Activated naive CD4-positive, alpha-beta T cell treated with anti-CD3 and anti-CD28 coated beads, Interleukin-2, amount 50 U/mL, for 24 hours (primary cell): ENCODE data around the gene ASB6.

Experiments used
- H3K27ac Mint-ChIP-seq: one replicate; pipeline ENCODE4 v1.8.0; 2021; ENCODE audit warnings: mild to moderate bottlenecking, mixed read lengths
- H3K27me3 Mint-ChIP-seq: one replicate; pipeline ENCODE4 v1.8.0; 2021; ENCODE audit warnings: mixed read lengths
- H3K36me3 Mint-ChIP-seq: one replicate; pipeline ENCODE4 v1.8.0; 2021; ENCODE audit warnings: mixed read lengths
- H3K4me1 Mint-ChIP-seq: one replicate; pipeline ENCODE4 v1.8.0; 2021; ENCODE audit warnings: mixed read lengths
- H3K4me3 Mint-ChIP-seq: one replicate; pipeline ENCODE4 v1.8.0; 2021; ENCODE audit warnings: mild to moderate bottlenecking, mixed read lengths
- H3K9me3 Mint-ChIP-seq: one replicate; pipeline ENCODE4 v1.8.0; 2021; ENCODE audit warnings: mixed read lengths

ASB6 gene

DNA sequence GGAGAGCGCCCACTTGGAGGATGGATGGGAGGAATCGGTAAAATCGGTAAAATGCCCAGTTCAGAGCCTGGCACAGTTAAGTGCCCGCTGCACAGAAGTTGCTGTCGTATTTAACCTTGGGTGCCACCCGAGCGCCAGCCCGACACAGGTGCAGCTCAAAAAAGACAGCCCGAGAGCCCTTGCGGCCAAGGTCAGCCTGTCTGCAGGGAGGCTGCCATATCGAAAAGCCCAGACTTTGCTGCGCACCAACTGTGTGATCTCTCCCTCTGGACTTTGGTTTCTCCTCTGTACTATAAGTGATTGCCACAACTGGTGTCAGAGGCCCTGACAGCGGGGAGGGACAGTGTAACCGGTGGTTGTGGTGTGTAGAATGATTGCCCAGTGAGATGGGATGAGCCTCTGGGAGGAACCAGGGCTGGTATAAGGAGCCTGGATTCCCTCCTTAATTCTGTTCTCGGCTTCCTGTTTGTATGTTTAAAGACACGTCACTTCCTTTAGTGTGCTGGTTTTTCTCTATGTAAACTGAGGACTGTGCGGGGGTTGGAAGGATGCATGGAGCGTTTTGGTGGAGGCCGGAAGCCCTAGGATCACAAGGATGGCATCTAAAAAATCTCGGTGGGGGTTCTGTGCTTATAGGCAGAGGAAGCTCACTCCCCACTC lies 15.2 kb downstream of the ASB6 start:
- Mint-ChIP-seq H3K27me3 (peaks cover 3% of the 10 kb centered on the region), H3K9me3 (no peaks in the 10 kb centered on the region), H3K27ac (peak overlapping the region; percentile 98), H3K36me3 (peaks cover 3% of the 10 kb centered on the region), H3K4me3 (peak overlapping the region; percentile 92), H3K4me1 (peaks cover 66% of the 10 kb centered on the region)

DNA sequence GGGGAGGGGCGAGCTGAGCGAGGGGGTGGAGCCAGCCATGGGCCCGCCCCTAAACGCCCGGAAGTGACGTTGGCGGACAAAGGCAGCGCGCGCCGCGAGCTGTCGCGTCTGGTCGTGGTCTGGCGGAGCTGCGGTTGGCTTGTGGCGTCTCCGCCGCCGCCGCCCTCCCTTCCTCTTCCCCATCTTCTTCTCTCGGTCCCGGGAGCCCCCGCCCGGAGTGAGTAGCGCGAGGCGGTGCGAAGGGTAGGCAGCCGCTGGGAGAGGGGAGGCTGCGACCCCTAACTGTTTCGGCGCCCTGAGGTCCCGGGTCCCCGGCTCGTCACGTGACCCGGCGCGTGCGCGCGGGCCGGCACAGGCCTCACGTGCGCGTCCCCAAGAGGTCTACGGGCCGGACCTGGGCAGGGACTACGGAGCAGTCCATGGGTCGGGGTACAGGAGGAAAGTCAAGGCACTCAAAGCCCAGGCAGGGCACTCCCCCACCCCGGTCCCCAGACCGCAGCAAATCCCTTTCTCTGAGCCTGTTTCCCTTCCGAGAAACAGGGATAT lies 15.8 kb downstream of the ASB6 start, which contains the start of gene NTMT1:
TSS of gene NTMT1 (plus strand) at position 85 of the 546 bp plus-strand sequence. CDS start 6,541 bp downstream, outside the sequence.
- Mint-ChIP-seq H3K36me3 (peaks cover 3% of the 10 kb centered on the region), H3K9me3 (no peaks in the 10 kb centered on the region), H3K4me1 (peaks cover 60% of the 10 kb centered on the region), H3K4me3 (peak within 1 kb of the TSS; percentile 92), H3K27ac (peak within 1 kb of the TSS; percentile 98), H3K27me3 (peaks cover 5% of the 10 kb centered on the region)

DNA sequence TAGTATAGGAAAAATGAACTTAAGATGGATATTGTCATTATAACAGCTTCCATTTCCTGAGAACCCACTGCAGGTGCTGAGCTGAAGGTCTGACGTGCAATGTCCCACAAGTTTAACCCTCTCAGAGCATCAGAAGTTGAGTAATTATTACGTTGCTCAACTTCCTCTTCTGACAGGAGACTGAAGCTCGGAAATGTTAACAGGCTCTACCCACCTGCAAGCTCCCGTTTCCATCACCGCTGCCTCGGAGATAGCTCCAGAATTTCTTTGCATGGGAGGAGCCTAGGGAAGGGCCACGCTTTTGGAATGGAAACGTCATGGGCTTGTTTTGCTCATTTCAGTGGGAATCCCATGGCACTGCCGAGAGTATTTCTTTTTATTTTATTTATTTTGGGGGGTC lies 17.0 kb downstream of the ASB6 start:
- no peaks in the 10 kb centered on the region for H3K9me3 Mint-ChIP-seq
- H3K36me3 Mint-ChIP-seq, result peaks cover 3% of the 10 kb centered on the region
- H3K27ac Mint-ChIP-seq, result peak overlapping the region; percentile 65
- peak overlapping the region; percentile 83 for H3K4me3 Mint-ChIP-seq
- peaks cover 9% of the 10 kb centered on the region for H3K27me3 Mint-ChIP-seq
- peaks cover 48% of the 10 kb centered on the region for H3K4me1 Mint-ChIP-seq

DNA sequence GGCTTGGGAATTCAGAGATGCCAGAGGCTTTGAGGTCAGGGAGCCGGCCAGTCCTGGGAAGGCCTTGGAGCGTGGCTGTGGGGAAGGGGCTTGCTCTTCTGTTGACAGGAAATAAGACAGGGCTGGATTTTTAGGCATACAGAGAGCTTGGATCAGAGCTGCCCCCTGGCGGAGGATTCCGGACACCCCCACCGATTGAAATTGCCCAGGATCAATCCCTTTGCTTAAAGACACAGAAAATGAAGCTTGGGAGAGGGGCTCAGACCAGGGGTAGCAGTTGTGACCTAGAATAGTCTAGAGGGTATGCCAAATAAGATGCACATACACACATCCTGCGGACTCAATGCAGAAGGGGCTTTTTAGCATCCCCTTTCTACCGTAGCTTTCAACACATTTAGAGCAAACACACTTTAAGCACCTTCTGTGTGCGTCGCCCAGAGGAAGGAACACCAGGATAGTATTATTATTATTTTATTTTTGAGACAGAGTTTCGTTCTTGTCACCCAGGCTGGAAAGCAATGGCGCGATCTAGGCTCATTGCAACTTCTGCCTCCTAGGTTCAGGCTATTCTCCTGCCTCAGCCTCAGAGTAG lies 17.7 kb downstream of the ASB6 start:
- H3K36me3 Mint-ChIP-seq, result peaks cover 3% of the 10 kb centered on the region
- H3K4me1 Mint-ChIP-seq, result peaks cover 42% of the 10 kb centered on the region
- H3K27ac Mint-ChIP-seq, result no peak overlapping the region
- H3K9me3 Mint-ChIP-seq, result no peaks in the 10 kb centered on the region
- H3K27me3 Mint-ChIP-seq, result peaks cover 11% of the 10 kb centered on the region
- peak overlapping the region; percentile 64 for H3K4me3 Mint-ChIP-seq

DNA sequence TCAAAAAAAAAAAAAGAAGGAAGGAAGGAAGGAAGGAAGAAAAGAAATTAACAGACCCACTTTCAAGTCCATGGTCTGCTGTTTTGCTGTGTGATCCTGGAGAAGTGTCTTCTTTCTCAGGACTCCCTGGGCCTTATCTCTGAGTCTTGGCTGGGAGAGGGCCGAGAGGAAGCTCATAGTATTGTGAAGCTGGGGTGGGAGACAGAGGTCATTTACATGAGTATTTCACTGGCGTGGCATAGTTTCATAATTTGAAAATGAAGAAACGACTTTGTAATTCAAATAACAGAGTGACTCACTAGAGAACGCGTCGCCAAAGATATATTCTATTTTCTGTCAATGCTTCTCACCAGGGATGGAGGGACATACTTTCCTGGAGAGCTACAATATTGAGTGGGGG lies 18.6 kb downstream of the ASB6 start:
- H3K9me3 Mint-ChIP-seq, result no peaks in the 10 kb centered on the region
- H3K4me3 Mint-ChIP-seq, result no peak overlapping the region

DNA sequence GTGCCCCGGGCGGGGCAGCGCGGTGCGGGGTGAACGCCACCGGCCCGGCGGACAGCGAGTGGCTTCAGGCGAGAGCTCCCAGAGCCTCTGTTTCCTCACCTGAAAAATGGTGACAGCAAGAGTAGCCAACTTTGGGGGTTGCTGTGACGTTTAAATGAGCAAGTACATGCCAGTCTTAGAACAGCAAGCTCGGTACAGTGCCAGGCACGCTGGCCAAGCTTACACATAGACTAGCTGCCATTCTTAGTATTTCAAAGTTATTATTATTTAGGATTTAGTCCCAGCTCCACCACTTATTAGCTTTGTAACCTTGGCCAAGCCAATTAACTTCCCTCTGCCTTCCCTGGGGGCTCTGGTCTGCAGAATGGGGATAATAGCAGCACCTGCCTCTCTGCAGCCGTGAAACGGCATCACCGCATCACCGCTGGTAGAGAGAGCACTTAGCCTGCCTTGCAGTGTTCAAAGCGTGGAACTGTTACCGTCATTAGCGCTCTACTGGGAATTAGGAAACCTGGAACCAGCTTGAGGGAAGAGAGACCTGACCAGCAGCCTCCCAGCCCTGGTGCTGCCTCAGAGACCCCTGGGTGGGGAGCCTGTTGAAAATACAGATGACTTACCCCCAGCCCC lies 21.2 kb downstream of the ASB6 start, which contains the start of gene C9orf50:
TSS of gene C9orf50 (minus strand) at position 433 of the 627 bp plus-strand sequence. CDS start 527 bp downstream, outside the sequence.
- Mint-ChIP-seq H3K4me1 (peaks cover 19% of the 10 kb centered on the region), H3K36me3 (no peaks in the 10 kb centered on the region), H3K27ac (no peak within 1 kb of the TSS), H3K4me3 (peak within 1 kb of the TSS; percentile 51), H3K9me3 (no peaks in the 10 kb centered on the region), H3K27me3 (peaks cover 15% of the 10 kb centered on the region)

More for the DNA sequence above, 18.6 kb downstream of the ASB6 start:
- Mint-ChIP-seq H3K4me1 (peaks cover 34% of the 10 kb centered on the region), H3K27me3 (peaks cover 15% of the 10 kb centered on the region), H3K36me3 (peaks cover 3% of the 10 kb centered on the region), H3K27ac (peak overlapping the region; percentile 74)

DNA sequence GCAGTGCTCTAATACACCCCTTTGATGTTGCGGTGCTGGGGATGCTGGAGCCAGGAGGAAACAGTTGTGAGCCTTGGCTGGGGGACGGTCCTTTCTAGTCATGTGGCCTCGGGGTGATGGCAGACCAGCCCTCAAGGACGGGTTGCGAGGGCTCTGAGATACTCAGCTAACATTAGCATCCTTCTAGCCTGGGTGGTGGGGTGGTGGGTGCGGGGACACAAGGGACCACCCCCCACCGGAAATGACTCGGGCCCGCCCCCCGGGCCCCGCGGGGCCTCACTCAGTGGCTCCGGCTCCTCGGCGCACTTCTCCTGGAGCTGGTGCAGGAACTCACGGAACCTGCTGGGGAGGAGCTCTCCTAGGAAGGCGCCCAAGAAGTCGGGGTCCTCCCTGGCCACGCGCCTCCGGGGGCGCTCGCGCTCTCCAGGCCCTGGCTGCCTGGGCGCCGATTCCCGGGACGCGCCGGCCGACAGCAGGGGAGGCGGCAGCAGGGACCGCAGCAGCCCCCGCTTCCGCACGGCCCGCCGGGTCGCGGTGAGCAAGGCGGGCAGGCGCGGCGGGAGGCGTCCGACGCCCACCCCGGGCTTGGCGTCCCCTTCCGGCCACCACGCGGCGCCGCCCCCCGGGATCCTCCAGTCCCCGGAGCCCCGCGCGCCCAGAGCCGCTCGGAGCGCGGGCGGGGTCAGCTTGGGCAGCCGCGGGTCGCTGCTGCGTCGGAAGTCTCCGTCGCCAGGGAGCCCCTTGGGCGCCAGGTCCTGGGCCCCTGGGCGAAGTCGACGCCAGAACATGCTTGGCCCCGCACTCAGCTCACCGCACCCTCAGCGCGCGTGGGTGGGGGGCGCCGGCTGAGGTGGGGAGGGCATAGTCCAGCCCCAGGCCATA lies 21.9 kb downstream of the ASB6 start:
- H3K4me3 Mint-ChIP-seq, result no peak overlapping the region
- no peaks in the 10 kb centered on the region for H3K9me3 Mint-ChIP-seq
- no peaks in the 10 kb centered on the region for H3K36me3 Mint-ChIP-seq
- H3K27me3 Mint-ChIP-seq, result peaks cover 15% of the 10 kb centered on the region
- no peak overlapping the region for H3K27ac Mint-ChIP-seq
- peaks cover 16% of the 10 kb centered on the region for H3K4me1 Mint-ChIP-seq

DNA sequence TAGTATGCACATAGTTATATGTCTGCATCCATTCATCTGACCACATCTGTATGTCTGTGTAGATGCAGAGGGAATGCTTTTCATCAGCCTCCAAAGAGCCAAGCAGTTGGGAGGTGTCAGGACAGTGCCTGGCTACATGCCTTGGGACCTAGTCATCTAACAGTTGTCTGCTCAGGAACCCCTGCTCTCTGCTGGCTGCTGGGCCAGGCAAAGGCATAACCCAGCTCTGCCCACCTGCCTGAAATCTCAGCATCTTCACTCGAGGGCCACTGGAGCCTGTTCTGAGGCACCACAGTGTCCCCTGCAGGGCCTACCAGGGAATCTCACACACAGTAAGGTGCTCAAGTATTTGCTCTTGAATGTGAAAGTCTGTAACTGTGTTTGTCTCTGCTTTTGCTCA lies 24.8 kb downstream of the ASB6 start:
- Mint-ChIP-seq H3K36me3 (no peaks in the 10 kb centered on the region), H3K9me3 (no peaks in the 10 kb centered on the region), H3K4me1 (no peaks in the 10 kb centered on the region), H3K27me3 (peaks cover 12% of the 10 kb centered on the region), H3K4me3 (no peak overlapping the region), H3K27ac (no peak overlapping the region)

DNA sequence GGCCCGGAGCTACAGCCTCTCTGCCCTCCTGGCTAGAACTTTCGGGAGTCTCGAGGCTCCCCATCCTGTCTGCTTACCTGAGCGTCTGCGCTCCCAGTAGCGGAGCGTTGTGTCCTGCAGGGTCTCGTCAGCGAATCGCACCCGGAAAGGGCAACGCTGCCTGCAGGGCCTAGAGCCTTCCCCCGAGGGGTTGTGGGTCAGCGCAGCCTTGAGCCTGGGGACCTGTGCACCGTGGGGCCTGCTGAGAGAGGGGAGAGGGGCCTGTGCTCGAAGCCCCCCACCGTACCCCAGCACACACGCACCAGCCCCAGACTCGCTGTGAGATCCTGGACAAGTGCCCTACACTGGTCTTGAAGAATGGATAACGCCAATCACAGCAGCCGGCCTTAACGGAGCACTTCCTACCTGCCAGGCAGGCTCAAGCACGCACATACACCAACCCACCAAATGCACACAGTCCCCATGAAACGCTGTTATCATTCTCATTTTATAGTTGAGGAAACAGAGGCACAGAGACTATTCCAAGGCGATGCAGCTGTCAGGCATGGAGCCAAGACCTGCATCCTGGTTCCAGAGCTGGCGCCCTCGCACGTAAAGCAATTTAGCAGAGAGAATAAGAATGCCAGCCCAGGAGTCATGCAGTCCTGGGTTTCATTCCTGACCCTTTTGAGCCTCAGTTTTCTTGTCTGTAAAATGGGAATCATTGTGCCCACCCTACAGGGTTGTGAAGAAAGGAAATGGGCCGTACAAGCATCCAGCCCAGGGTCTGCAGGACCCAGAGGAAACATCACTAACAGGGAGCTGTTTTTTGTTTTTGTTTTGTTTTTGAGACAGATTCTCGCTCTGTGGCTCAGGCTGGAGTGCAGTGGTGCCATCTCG lies 26.3 kb downstream of the ASB6 start:
- peaks cover 7% of the 10 kb centered on the region for H3K4me1 Mint-ChIP-seq
- H3K4me3 Mint-ChIP-seq, result no peak overlapping the region
- H3K36me3 Mint-ChIP-seq, result no peaks in the 10 kb centered on the region
- no peaks in the 10 kb centered on the region for H3K9me3 Mint-ChIP-seq
- H3K27me3 Mint-ChIP-seq, result peaks cover 5% of the 10 kb centered on the region
- H3K27ac Mint-ChIP-seq, result no peak overlapping the region

DNA sequence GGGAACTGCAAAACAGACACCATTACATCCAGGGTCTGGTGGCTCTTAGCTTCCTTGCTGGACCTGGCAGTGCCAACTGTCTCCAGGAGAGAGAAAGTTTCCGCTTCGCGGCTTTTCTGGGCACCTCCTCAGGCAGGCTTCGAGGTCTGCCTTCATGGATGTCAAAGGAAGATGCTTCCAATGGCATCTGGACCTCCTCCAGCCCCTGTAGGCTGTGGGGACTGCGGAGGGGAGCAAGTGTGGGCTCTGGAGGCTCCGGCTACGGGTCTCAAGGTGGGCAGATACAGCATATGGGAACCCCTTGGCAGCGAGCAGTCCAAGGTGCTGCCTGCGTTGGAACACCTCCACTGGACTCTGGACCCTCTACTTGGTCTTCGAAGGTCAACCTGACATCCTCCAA lies 27.0 kb downstream of the ASB6 start:
- no peak overlapping the region for H3K4me3 Mint-ChIP-seq

DNA sequence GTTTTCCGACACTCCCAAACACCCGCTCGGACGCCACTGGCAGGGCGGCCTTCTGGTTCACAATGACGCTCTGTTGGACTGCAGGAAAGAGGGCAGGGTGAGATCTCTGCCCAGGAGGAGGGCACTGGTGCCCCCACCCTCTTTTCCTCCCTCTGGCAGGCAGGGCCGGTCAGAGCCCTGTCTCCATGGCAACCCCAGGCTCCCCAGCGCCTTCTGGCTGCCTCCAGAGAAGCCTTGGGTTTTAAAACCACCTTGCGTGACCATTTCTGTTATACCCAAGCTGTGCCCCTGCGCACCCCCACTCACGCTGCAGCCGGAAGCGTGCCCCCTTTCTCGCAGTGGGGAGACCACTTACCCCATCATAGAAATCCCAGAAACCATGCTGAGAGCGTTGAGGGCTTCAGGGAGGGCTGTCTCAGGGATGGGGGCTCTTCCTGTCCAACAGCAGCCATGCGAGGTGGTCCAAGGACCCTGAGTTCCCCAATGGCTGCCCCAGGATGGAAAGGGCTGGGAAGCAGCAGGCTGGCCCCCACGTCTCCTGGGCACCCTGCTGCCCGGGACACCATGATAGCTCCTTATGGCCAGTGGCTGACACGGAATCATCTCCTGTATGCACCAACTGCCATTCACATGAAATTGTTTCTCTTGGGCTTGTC lies 28.3 kb downstream of the ASB6 start:
- H3K36me3 Mint-ChIP-seq, result no peaks in the 10 kb centered on the region
- no peaks in the 10 kb centered on the region for H3K9me3 Mint-ChIP-seq
- H3K4me3 Mint-ChIP-seq, result no peak overlapping the region
- H3K27me3 Mint-ChIP-seq, result no peaks in the 10 kb centered on the region
- H3K27ac Mint-ChIP-seq, result no peak overlapping the region
- peaks cover 15% of the 10 kb centered on the region for H3K4me1 Mint-ChIP-seq

More for the DNA sequence above, 27.0 kb downstream of the ASB6 start:
- no peak overlapping the region for H3K27ac Mint-ChIP-seq
- no peaks in the 10 kb centered on the region for H3K9me3 Mint-ChIP-seq
- peaks cover 5% of the 10 kb centered on the region for H3K27me3 Mint-ChIP-seq
- no peaks in the 10 kb centered on the region for H3K36me3 Mint-ChIP-seq
- H3K4me1 Mint-ChIP-seq, result peaks cover 8% of the 10 kb centered on the region

DNA sequence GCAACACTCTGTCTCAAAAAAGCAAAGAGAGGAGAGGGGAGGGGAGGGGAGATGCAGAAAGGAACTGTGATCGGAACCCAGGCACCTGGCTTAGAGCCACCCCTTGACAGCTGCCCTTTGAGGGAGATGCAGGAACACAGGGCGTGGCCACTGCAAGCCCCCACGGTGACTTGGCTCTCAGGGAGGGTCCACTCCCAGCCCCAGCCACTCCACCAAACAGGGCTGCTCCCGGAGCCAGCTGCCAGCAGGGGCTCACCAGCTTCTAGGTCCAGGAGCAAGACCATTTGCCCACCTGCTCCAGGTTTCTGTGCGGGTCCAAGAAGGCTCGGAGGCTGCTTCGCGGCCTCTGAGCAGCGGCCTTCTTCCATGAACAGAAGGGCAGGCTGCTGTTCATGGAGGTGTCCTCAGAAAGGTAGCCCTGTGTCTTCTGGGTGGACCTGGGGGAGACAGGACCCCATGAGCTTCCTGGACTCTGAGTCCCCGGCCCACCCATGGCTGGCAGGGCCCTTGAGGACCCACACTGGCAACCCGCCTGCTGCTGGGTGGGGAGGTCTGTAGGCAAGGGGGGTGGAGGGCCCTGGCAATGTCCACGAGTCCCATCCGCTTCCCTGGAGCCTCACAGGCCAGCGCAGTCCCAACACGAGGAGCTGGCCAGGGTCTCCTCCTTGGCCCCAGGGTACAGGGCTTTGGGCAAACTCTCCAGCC lies 29.0 kb downstream of the ASB6 start:
- no peak overlapping the region for H3K27ac Mint-ChIP-seq
- H3K4me1 Mint-ChIP-seq, result peaks cover 20% of the 10 kb centered on the region

DNA sequence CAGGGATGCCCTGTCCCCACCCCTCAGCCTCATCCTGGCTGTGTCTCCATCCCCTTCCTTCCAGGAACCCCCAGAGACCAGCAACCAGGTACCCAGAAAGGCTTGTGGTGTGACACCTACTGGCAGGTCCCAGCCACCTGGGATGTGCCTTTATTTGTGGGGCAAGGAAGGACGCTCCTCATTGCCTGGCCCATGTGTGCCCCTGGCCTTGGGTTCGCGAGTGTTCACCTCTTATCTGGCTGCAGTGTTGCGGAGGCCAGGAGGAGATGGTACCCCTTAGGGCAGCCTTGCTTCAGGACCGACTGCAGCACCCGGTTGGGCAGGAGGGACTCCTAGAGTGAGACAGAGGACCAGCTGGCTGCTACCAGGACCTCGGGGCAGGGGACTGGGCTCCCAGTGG lies 29.8 kb downstream of the ASB6 start:
- Mint-ChIP-seq H3K9me3 (no peaks in the 10 kb centered on the region), H3K27ac (no peak overlapping the region), H3K4me1 (peaks cover 27% of the 10 kb centered on the region), H3K4me3 (no peak overlapping the region), H3K36me3 (no peaks in the 10 kb centered on the region), H3K27me3 (no peaks in the 10 kb centered on the region)

More for the DNA sequence above, 29.0 kb downstream of the ASB6 start:
- Mint-ChIP-seq H3K36me3 (no peaks in the 10 kb centered on the region), H3K4me3 (no peak overlapping the region), H3K9me3 (no peaks in the 10 kb centered on the region), H3K27me3 (no peaks in the 10 kb centered on the region)
